HepG2 (cell line): ENCODE results near the gene PTGES3. TPM values are rescaled to one million over a fixed set of nuclear protein-coding genes. Genes with fewer than 3 reads are reported as not detected.

Experiments
- ATAC-seq: fragments of 200-7000 bp; cut with Tn5 transposase; 3 replicates; pipeline ENCODE4 v1.9.1; 2020; ENCODE audit warnings: mild to moderate bottlenecking, moderate library complexity
- BruUV-seq: library from RNA; stranded (reverse); fragments of 400-500 nt; replicated peaks from 2 replicates; lab custom pipeline; 2021; lab: Mats Ljungman, UMichigan
- CTCF ChIA-PET: fragments of 300-600 bp; formaldehyde crosslinking; extraction: SDS; loops from one replicate; lab custom pipeline; 2021; ENCODE audit warnings: low total read pairs, inconsistent platforms, low intra/inter-chr PET ratio; lab: Yijun Ruan, JAX
- POLR2A ChIA-PET: fragments of 350-600 bp; sonication (Branson Sonifier 250); formaldehyde crosslinking; loops from one replicate; lab custom pipeline; 2020; ENCODE audit warnings: antibody characterized with exemption, inconsistent platforms; lab: Yijun Ruan, JAX
- DNase-seq: peaks from one replicate; pipeline ENCODE4 v3.0.0-alpha.2; 2015; ENCODE audit warnings: low spot score
- FAIRE-seq: peaks from 3 replicates; lab custom pipeline; 2011; peaks lifted over from hg19 to GRCh38; lab: Jason Lieb, UNC
- H2AFZ ChIP-seq: one replicate; pipeline ENCODE4 v1.6.1; 2011; ENCODE audit warnings: low read length, inconsistent platforms
- H3K27ac ChIP-seq: fragments of 300-600 bp; 3 replicates; pipeline ENCODE4 v1.8.0; 2011; ENCODE audit warnings: mixed run types, mild to moderate bottlenecking, mixed read lengths, low read length, inconsistent platforms; ENCODE audit not compliant: insufficient read depth; ENCODE audit errors: extremely low read length
- H3K27me3 ChIP-seq, 2 experiments: fragments of 200-600 bp in 1 of 2; 2 replicates in 1 of 2; 3 replicates in 1 of 2; pipeline versions ENCODE4 v1.6.0 to v1.8.0; 2011; ENCODE audit warnings: low read length in 2 of 2, mild to moderate bottlenecking in 2 of 2, moderate library complexity in 2 of 2, inconsistent platforms in 1 of 2; ENCODE audit not compliant: insufficient read depth in 2 of 2, control insufficient read depth in 1 of 2
- H3K36me3 ChIP-seq, 2 experiments: fragments of 200-600 bp in 1 of 2; replicated peaks in 1 of 2; 2 replicates in 1 of 2; 3 replicates in 1 of 2; pipeline versions ENCODE4 v1.5.1 to v1.8.0; 2011; ENCODE audit warnings: low read length in 2 of 2, inconsistent platforms in 1 of 2; ENCODE audit not compliant: insufficient read depth in 2 of 2, control insufficient read depth in 1 of 2
- H3K4me1 ChIP-seq: 2 replicates; pipeline ENCODE4 v1.5.1; 2012; ENCODE audit warnings: low read length, inconsistent platforms; ENCODE audit not compliant: insufficient read depth
- H3K4me2 ChIP-seq: 2 replicates; pipeline ENCODE4 v1.6.0; 2011; ENCODE audit warnings: low read depth, low read length, inconsistent platforms
- H3K4me3 ChIP-seq, 3 experiments: fragments of 200-600 bp in 1 of 3; sonication (generic), shearing (Covaris generic) in 1 of 3; replicated peaks in 1 of 3; 2 replicates each; pipeline ENCODE4 v1.5.1; 2011 to 2016; ENCODE audit warnings: low read length in 3 of 3, inconsistent platforms in 2 of 3, low read depth in 2 of 3, mild to moderate bottlenecking in 2 of 3, control low read depth in 1 of 3, mixed read lengths in 1 of 3; ENCODE audit not compliant: insufficient read depth in 1 of 3
- H3K79me2 ChIP-seq: one replicate; pipeline ENCODE4 v1.6.1; 2011; ENCODE audit warnings: low read length, inconsistent platforms; ENCODE audit not compliant: insufficient read depth
- H3K9ac ChIP-seq: 2 replicates; pipeline ENCODE4 v1.6.0; 2011; ENCODE audit warnings: mild to moderate bottlenecking, low read depth, low read length, inconsistent platforms; ENCODE audit not compliant: insufficient read depth
- H3K9me3 ChIP-seq: 2 replicates; pipeline ENCODE4 v1.5.1; 2012; ENCODE audit warnings: mild to moderate bottlenecking, low read length
- H4K20me1 ChIP-seq: 2 replicates; pipeline ENCODE4 v1.6.0; 2011; ENCODE audit warnings: inconsistent platforms, mild to moderate bottlenecking, low read length, moderate library complexity; ENCODE audit not compliant: insufficient read depth
- CSRNP2 ChIP-seq: sonication (generic); formaldehyde crosslinking; conservative IDR thresholded peaks from 2 replicates; pipeline ENCODE4 v1.8.0; 2022; ENCODE audit warnings: low read depth, missing genetic modification reagents
- HCFC1 ChIP-seq: fragments of 150-350 bp; IDR thresholded peaks from 2 replicates; pipeline ENCODE4 v1.6.1; 2014; ENCODE audit warnings: low read depth, low read length
- KDM2A ChIP-seq: sonication (generic); formaldehyde crosslinking; IDR thresholded peaks from 2 replicates; pipeline ENCODE4 v1.4.0; 2020; ENCODE audit warnings: low read depth, missing genetic modification reagents, borderline replicate concordance
- RERE ChIP-seq: IDR thresholded peaks from 2 replicates; pipeline ENCODE4 v1.6.1; 2016; ENCODE audit warnings: low read depth, missing genetic modification reagents, missing compliant biosample characterization
- REST ChIP-seq, 2 experiments: IDR thresholded peaks; 2 replicates each; pipeline ENCODE4 v1.6.1; 2011 to 2012; ENCODE audit warnings: low read length in 2 of 2, borderline replicate concordance in 1 of 2, low read depth in 1 of 2, mild to moderate bottlenecking in 1 of 2, moderate library complexity in 1 of 2
- SETDB1 ChIP-seq: sonication (generic); formaldehyde crosslinking; IDR thresholded peaks from 2 replicates; pipeline ENCODE4 v1.5.1; 2020; ENCODE audit warnings: missing genetic modification reagents, mild to moderate bottlenecking, borderline replicate concordance
- SRF ChIP-seq: IDR thresholded peaks from 2 replicates; pipeline ENCODE4 v1.6.1; 2011; ENCODE audit warnings: mild to moderate bottlenecking, low read depth, low read length, moderate library complexity
- YY1 ChIP-seq: IDR thresholded peaks from 2 replicates; pipeline ENCODE4 v1.6.1; 2011; ENCODE audit warnings: low read length, low read depth, moderate library complexity, mild to moderate bottlenecking; ENCODE audit not compliant: insufficient read depth, insufficient replicate concordance
- ZNF232 ChIP-seq: sonication (generic); formaldehyde crosslinking; IDR thresholded peaks from 2 replicates; pipeline ENCODE4 v1.4.0; 2020; ENCODE audit warnings: missing genetic modification reagents, borderline replicate concordance
- ZNF253 ChIP-seq: sonication (generic); formaldehyde crosslinking; IDR thresholded peaks from 2 replicates; pipeline ENCODE4 v1.8.0; 2022; ENCODE audit warnings: mild to moderate bottlenecking, missing genetic modification reagents, borderline replicate concordance
- ZNF441 ChIP-seq: sonication (generic); formaldehyde crosslinking; IDR thresholded peaks from 2 replicates; pipeline ENCODE4 v1.7.0; 2021; ENCODE audit warnings: missing genetic modification reagents, borderline replicate concordance
- WGBS: methylation state at CpG from one replicate; pipeline ENCODE4 v1.1.6; 2017; ENCODE audit warnings: low lambda C conversion rate; 5-methylcytosine and 5-hydroxymethylcytosine counted together
- in situ Hi-C: cut with HindIII; loops from 2 replicates; pipeline ENCODE4 v1.10.0; 2017; ENCODE audit warnings: low pct_unique_long_range_greater_than_20kb; ENCODE audit not compliant: extremely low pct_ligation_motif_present
- intact Hi-C: fragments of 100-400 bp; cut with micrococcal nuclease; formaldehyde crosslinking; loops from one replicate; pipeline ENCODE4 v1.10.0; 2022; ENCODE audit not compliant: unreplicated experiment
- polyA plus RNA-seq, 8 experiments: library from polyadenylated mRNA; depleted of rRNA in 3 of 8; stranded (reverse) in 7 of 8; unstranded in 1 of 8; fragments of >200 nt; fragmentation: Illumina TruSeq in 4 of 8; extraction: Trizol in 4 of 8; gene quantifications; 2 replicates each; pipeline versions ENCODE4 v1.2.1 to v1.2.3, GENCODE V29; 2011 to 2016; ENCODE audit warnings: low read depth in 4 of 8, missing spikeins in 1 of 8, mixed read lengths in 1 of 8; ENCODE audit not compliant: insufficient read depth in 1 of 8
- total RNA-seq, 5 experiments: library from RNA; depleted of rRNA; stranded (reverse); fragments of >200 nt; fragmentation: Illumina TruSeq; extraction: Trizol; gene quantifications; 2 replicates each; pipeline ENCODE4 v1.2.3, GENCODE V29; 2016; ENCODE audit warnings: low read depth in 1 of 5
- TF ChIP-seq, protein P1 (sequence below): sonication (generic); formaldehyde crosslinking; IDR thresholded peaks from 2 replicates; pipeline ENCODE4 v1.4.0; 2020; ENCODE audit warnings: low read depth, mild to moderate bottlenecking, missing genetic modification reagents

The PTGES3 gene
- total and polyA plus RNA-seq, 2 of the 13 experiments (the other 11 are each of a cell fraction or from before 2014, with no cell fraction given): 54.4 to 159 TPM

- Histone ChIP-seq H3K79me2 (peaks cover 73% of the 10 kb centered on the region), H3K4me1 (peaks cover 57% of the 10 kb centered on the region), H3K9ac (no peak overlapping the region), H3K27ac (no peak overlapping the region), H3K4me2 (no peak overlapping the region), H3K36me3 (peaks cover 39 to 73% of the 10 kb centered on the region in 2 experiments), H4K20me1 (peaks cover 81% of the 10 kb centered on the region), H3K27me3 (no peaks in the 10 kb centered on the region), H3K9me3 (no peaks in the 10 kb centered on the region), H2AFZ (no peak overlapping the region), H3K4me3 (no peak overlapping the region)
- no TSS peak for BruUV-seq
- intact Hi-C loops: no loop called here
- DNase-seq: no peak
- 98% methylated on average over 4 of the region's 4 CpGs for WGBS
- no peak for FAIRE-seq
- CTCF ChIA-PET: no interaction called here
- in situ Hi-C loops: no loop called here
- POLR2A ChIA-PET: interaction anchor here (0.9 to 1.9 kb wide), 4 partner anchors 9 to 82 kb away, joined by 3 to 5 read pairs (median 4); partner anchors contain the start of gene PTGES3
- ATAC-seq: no peak
- TF ChIP-seq KDM2A (CRISPR knock-in tag): no peak
- no peak for TF ChIP-seq YY1
- TF ChIP-seq SETDB1 (CRISPR knock-in tag): no peak
- TF ChIP-seq RERE (CRISPR knock-in tag): no peak
- no peak for TF ChIP-seq ZNF232 (CRISPR knock-in tag)
- no peak for TF ChIP-seq ZNF253 (CRISPR knock-in tag)
- no peak for TF ChIP-seq SRF
- TF ChIP-seq ZNF441 (CRISPR knock-in tag): no peak
- no peak for TF ChIP-seq HCFC1
- TF ChIP-seq CSRNP2 (CRISPR knock-in tag): no peak
- no peak for TF ChIP-seq REST (IDR thresholded peaks at IDR 0.05; ENCODE audit: borderline replicate concordance in 1 of 2, low read depth in 1 of 2, low read length in 2 of 2)
- TF ChIP-seq, protein P1, sequence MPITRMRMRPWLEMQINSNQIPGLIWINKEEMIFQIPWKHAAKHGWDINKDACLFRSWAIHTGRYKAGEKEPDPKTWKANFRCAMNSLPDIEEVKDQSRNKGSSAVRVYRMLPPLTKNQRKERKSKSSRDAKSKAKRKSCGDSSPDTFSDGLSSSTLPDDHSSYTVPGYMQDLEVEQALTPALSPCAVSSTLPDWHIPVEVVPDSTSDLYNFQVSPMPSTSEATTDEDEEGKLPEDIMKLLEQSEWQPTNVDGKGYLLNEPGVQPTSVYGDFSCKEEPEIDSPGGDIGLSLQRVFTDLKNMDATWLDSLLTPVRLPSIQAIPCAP (CRISPR knock-in tag): no peak
Observed at GRCh38 chr12:56718636-56719035, 30.6 kb upstream of the PTGES3 start.
